ENCODE measurements around the gene VEGFB.

The VEGFB gene

DNA sequence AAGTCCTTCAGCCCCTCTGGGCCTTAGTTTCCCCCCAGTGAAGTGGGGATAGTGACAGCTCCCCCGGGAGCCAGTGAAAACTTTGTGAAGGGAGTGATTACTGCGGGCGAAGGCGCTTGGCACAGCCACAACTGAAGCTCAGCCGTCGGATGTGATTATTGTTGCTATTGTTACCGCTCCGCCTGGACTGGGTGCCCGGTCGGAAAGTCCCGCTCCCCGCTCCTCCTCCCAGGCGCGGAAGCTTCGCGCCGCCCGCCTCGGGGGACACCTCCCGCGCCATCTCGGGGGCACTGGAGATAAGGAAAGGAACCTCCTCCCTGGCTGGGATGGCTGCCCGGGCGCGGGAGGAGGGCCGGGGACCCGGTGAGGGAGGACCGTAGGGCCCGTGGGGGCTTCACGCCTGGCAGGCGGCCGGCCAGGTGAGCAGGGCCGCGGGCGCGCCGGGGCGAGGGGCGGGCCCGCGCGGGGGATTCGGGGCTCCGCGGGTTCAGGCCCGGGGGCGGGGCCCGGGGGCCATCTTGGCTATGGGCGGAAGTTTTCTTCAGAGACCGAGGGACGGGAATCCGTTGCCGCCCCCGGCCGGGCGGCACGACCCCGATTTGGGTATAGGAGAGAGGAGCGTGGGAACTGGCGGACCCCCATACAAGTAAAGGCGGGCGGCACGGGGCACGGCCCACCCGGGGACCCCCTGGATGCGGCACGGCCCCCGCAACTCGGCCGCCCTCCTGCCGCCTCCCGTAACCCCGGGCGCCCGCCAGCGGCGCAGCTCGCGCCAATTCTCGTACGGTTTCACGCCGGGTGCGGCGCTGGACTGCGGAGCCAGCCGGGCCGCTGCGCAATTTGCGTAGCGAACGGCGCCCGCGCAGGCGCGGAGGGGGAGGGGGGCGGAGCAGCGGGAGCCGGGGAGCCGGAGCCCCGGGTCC, 50.8 kb downstream of the VEGFB start, which contains the start of gene GPR137:
Gene GPR137 (plus strand): TSS at position 887 of the 923 bp plus-strand sequence. CDS start 677 bp downstream, outside the sequence.
- DNase-seq = peak; percentile 93

DNA sequence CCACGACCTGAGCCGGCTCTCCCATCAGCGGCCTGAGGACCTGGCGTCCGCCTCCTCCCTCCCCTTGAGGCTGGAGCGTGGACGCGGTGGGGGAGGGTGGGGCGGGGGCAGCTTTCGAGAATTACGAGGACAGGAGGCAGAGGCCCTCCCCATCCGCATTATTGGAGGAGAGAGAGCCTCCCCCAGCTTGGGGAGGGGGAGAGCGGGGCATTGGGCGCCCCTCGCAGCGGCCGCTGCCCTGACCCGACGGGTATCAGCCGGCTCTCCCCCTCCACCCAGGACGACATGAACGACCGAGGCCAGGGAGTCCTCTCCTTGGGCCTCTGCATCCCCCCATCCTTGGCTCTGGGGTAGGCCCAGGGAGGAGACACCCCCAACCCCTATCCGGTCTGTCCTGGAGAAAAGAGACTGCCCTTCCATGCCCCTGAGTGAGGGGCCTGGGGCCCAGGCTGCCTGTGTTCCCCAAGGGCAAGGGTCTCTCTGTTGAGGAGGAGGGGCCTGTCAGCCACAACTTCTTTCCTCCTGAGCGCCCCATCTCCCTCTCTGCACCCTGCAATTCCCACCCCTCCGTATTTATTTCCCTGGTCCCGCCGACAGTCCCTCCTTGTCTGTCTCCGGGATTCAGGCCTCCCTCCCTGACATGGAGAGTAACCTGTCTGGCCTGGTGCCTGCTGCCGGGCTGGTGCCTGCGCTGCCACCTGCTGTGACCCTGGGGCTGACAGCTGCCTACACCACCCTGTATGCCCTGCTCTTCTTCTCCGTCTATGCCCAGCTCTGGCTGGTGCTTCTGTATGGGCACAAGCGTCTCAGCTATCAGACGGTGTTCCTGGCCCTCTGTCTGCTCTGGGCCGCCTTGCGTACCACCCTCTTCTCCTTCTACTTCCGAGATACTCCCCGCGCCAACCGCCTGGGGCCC, 51.8 kb downstream of the VEGFB start:
- peak; percentile 85 for DNase-seq

DNA sequence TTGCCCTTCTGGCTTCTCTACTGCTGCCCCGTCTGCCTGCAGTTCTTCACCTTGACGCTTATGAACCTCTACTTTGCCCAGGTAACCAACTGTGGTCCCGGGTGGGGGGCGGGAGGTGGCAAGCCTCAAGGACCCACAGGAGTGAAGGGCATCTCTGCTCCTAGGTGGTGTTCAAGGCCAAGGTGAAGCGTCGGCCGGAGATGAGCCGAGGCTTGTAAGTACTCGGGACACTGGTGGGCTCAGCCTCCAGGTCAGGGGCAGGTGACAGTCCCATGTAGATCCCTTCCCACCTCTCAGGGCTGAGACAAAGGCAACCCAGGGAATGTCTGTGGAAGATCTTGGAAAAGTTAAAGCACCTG, 52.4 kb downstream of the VEGFB start:
- no peak for DNase-seq

DNA sequence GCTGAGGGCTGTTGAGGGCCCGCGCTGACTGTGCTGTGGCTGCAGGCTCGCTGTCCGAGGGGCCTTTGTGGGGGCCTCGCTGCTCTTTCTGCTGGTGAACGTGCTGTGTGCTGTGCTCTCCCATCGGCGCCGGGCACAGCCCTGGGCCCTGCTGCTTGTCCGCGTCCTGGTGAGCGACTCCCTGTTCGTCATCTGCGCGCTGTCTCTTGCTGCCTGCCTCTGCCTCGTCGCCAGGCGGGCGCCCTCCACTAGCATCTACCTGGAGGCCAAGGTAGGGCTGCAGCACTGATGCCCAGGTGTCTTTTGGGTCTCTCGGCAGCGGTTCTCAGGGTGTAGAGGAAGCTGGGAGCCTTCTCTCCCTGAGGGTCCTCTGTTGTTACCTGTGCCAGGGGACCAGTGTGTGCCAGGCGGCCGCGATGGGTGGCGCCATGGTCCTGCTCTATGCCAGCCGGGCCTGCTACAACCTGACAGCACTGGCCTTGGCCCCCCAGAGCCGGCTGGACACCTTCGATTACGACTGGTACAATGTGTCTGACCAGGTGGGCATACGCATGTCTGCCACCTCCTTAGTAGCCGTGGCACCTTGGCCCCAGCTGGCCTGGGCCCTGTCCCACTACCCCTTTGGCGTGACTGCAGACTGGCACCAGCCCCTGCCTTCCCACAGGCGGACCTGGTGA, 53.4 kb downstream of the VEGFB start:
- no peak for DNase-seq

DNA sequence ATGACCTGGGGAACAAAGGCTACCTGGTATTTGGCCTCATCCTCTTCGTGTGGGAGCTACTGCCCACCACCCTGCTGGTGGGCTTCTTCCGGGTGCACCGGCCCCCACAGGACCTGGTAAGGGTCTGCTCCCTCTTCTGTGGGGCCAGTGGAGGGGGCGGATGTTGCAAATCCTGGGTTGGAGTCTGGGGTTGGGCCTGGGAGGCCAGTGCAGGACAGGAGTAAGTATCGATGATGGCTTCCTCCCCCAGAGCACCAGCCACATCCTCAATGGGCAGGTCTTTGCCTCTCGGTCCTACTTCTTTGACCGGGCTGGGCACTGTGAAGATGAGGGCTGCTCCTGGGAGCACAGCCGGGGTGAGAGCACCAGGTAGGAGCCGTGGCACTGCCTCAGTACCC, 54.0 kb downstream of the VEGFB start:
- DNase-seq = no peak

Measured in NCI-H69 (cell line).